Lower leg skin (tissue), 4 donors: ENCODE data around the gene CYB561D2. TPM values are rescaled to one million over a fixed set of nuclear protein-coding genes. Genes with fewer than 3 reads are reported as not detected.
"Not testable (repeated sequence)": the region's sequence is repeated elsewhere in the genome, so short reads cannot be mapped to it uniquely, and the experiment has no call there.

Source experiments
- DNase-seq, 2 donors: peaks; one replicate each; pipeline ENCODE4 v3.0.0-alpha.2; 2019; ENCODE audit warnings: low spot score in 2 of 2
- H3K4me3 ChIP-seq: fragments of 200-600 bp; sonication (generic); 2 replicates; pipeline ENCODE4 v1.5.1; 2017; ENCODE audit warnings: mild to moderate bottlenecking, low read depth; ENCODE audit not compliant: poor library complexity, severe bottlenecking
- CTCF ChIP-seq, 3 donors: fragments of 450-650 bp; IDR thresholded peaks; one replicate each; pipeline ENCODE4 v1.5.1; 2016; ENCODE audit warnings: antibody characterized with exemption in 3 of 3, mild to moderate bottlenecking in 3 of 3, moderate library complexity in 2 of 3
- POLR2A ChIP-seq, 2 donors: fragments of 450-650 bp; IDR thresholded peaks; one replicate each; pipeline ENCODE4 v1.6.1; 2016 to 2017; ENCODE audit warnings: antibody characterized with exemption in 2 of 2, mild to moderate bottlenecking in 1 of 2, moderate library complexity in 1 of 2
- WGBS, 2 donors: methylation state at CpG; one replicate each; pipeline ENCODE4 v1.1.5; 2018; 5-methylcytosine and 5-hydroxymethylcytosine counted together
- intact Hi-C: fragments of 100-400 bp; cut with DNase I; formaldehyde crosslinking; loops from one replicate; pipeline ENCODE4 v1.15.0; 2023; ENCODE audit warnings: low total_unique reads
- total RNA-seq, 4 donors: library from RNA; depleted of rRNA; stranded (reverse); fragments of >200 nt; gene quantifications; one replicate each; pipeline ENCODE4 v1.1.0, GENCODE V29; 2016

CYB561D2 gene
- 10 to 100 TPM in 2 of 4 donors, 1 to 10 TPM in 2; 6.0 to 19.7 (median 11.6) TPM for total RNA-seq

DNA sequence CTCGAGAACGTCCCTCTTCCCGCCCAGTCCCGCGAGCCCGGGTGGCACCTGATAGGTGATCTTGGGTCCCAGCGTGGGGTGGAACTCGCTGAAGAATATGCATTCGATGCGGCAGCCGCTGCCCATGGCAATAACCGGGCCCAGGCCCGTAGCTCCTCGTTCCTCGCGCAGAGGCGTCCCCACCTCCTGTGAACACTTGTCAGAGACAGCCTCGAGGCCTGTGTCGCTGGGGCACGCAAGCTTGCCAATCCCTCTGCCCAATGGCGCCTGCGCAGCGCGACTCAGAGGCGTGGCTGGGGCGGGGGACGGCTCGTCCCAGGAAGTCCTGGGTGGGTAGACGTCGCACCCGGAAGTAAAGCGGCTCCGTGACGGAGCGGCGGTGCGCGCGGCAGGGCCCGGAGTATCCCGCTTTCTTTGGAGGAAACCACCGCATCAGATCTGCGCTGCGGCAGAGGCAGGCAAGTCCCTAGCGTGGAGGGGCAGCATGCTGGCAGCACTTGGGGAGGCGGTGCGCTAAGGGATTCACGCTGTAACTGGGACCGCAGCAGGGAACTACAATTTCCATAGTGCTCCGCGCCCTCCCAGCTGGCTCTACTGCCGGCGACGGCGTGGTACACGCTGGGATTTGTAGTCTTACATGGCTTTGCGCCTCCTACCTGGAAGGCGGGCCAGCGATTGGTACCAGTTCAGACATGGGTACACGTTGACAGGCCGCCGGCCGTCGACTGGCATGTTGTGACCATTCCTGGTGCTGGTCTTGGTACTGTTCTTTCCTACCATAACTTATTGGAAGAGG is at the start of gene CYB561D2, which contains the start of gene NPRL2:
TSS of gene CYB561D2 (plus strand) at position 336 of the 796 bp plus-strand sequence. CDS start 572 bp downstream, outside the sequence.
TSS of gene NPRL2 (minus strand) at position 249 of the 796 bp plus-strand sequence. CDS start at position 126, 123 bp downstream.
- DNase-seq, result peak; percentile 97 to 99
- H3K4me3 ChIP-seq, result peak within 1 kb of the TSS; percentile 49
- 1% methylated on average over 31 to 44 of the region's 64 CpGs for WGBS, 2 donors
- intact Hi-C loops, result no loop called here
- no peak for TF ChIP-seq CTCF (IDR thresholded peaks at IDR 0.05)
- no peak for TF ChIP-seq POLR2A (IDR thresholded peaks at IDR 0.05)

DNA sequence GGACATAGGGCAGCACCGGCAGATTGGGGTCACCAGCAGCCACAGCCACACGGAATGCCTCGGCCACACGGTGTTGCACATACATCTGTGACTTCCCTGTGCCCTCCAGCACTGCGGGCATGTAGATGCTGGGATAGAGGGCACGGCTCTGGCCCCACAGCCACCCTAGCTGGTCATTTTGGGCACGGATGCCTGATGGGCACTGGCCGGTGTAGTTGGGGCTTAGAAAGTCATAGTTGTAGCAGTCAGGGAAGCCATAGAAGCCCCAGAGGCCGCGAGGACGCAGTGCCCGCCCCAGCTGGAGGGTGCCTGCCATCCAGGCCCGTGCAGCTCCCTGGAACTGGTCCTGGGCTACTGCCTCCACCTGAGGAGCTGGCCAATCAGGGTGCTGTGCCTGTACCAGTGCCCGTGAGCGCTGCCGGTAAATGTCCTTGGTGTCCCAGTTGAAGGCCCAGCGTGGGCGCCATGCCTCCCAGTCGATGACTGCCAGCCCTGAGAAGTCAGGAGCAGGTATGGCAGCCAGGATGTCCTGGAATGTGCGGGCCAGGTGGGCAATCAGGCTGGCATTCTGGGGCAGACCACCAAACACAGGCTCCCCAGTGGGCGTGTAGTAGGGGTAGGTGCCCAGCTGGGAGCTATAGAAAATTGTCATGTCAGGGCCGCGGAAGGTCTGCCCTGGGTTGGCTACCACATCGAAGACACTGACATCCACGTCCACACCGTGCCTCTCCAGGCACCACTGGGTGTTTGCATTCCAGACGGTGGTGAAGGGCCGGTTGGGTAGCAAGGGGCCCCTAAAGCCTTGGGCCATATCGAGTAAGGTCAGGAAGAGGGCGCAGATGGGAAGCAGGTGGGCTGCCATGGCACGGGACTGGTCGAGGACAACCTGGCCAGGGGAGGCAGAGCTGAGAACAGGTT is 48.3 kb upstream of the CYB561D2 start:
- TF ChIP-seq POLR2A (IDR thresholded peaks at IDR 0.05) (no peak), CTCF (IDR thresholded peaks at IDR 0.05) (no peak)
- 88 to 89% methylated on average over 20 to 24 of the region's 32 CpGs for WGBS, 2 donors
- peak; percentile 19 to 87 for DNase-seq
- no peak overlapping the region for H3K4me3 ChIP-seq
- intact Hi-C loops, result no loop called here

DNA sequence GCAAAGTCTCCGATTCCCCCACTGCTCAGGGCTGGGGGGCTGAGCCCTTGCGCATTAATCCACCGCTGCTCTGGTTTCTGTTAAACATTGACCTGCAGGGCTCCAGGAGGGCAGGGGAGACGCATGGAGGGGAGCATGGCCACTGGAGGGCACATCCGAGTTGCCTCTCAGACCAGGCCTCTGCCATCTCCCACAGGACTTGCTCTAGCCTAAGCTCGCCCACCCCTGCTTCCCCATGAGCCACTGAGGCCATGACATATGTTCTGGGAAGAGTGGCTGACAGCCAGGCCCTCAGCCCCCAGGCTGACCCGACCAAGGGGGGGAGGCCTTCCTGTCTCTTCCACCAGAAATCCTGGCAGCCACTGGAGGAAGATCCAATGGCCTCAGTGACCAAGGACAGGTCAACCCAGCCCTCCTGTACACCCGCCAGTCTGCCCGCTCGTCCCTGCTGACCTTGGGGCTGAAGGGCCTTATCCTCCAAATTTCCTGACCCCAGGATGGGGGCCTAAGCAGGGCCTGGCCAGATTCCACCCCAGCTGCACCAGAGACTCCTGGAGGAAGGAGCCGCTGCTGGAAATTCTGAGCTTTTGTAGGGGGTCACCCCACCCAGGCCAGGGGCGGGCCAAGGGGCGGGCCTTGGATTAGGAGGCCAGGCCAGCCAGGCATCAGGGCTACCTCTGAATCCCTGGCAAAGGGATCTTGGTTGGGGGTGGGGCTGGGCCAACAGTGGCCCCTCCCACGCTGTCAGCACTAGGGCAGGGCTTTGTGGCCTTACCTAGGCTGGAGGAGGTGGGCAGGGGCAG is 47.4 kb upstream of the CYB561D2 start, which contains the start of gene HYAL1:
TSS of gene HYAL1 (minus strand) at position 562 of the 803 bp plus-strand sequence. CDS start 618 bp downstream, outside the sequence.
- peak; percentile 54 to 91 for DNase-seq
- H3K4me3 ChIP-seq, result no peak within 1 kb of the TSS
- 57 to 72% methylated on average over 11 to 13 of the region's 14 CpGs for WGBS, 2 donors
- intact Hi-C loops, result no loop called here
- TF ChIP-seq POLR2A (IDR thresholded peaks at IDR 0.05) (no peak), CTCF (IDR thresholded peaks at IDR 0.05) (no peak)

GRCh38 chr3:50304601-50305000 is 46.1 kb upstream of the CYB561D2 start:
- intact Hi-C loops, result no loop called here
- no peak overlapping the region for H3K4me3 ChIP-seq
- TF ChIP-seq CTCF (IDR thresholded peaks at IDR 0.05) (no peak), POLR2A (IDR thresholded peaks at IDR 0.05) (no peak)
- no peak for DNase-seq

GRCh38 chr3:50312041-50312440 is 38.6 kb upstream of the CYB561D2 start:
- intact Hi-C loops, DNase-seq: not testable (repeated sequence)
- peak overlapping the region; percentile 3 for H3K4me3 ChIP-seq
- WGBS, 2 donors, result 66 to 82% methylated on average over 7 to 13 of the region's 32 CpGs
